ENCODE data around the gene DCTN4. TPM values are rescaled to one million over a fixed set of nuclear protein-coding genes. Genes with fewer than 3 reads are reported as not detected.
A peak's percentile ranks its signal among the peaks of the same experiment; 100 is the strongest.

DCTN4 gene
- polyA plus RNA-seq, 3 donors, result 14.6 to 34.4 (median 16.3) TPM

- H3K4me2 ChIP-seq (replicated peaks; ENCODE audit: extremely low read depth, low read length, poor library complexity, severe bottlenecking), result no peak overlapping the region
- no peaks in the 10 kb centered on the region for H3K36me3 ChIP-seq (replicated peaks in 1 of 2; ENCODE audit: control insufficient read depth in 1 of 2, insufficient read depth in 2 of 2, low read length in 2 of 2)
- DNase-seq, result no peak
- no peaks in the 10 kb centered on the region for H3K79me2 ChIP-seq (ENCODE audit: insufficient read depth, low read length)
- WGBS (ENCODE audit: insufficient coverage), result 86% methylated on average over 6 of the region's 10 CpGs
- no peaks in the 10 kb centered on the region for H3K27me3 ChIP-seq (ENCODE audit: control insufficient read depth in 2 of 2, insufficient read depth in 2 of 2, low read length in 2 of 2)
- H3K27me3 Mint-ChIP-seq (ENCODE audit: low read depth in 3 of 3), result peaks cover 2 to 5% (median 4%) of the 10 kb centered on the region in 3 donors
- H4K20me1 ChIP-seq (ENCODE audit: insufficient read depth, low read length), result no peaks in the 10 kb centered on the region
- H3K36me3 Mint-ChIP-seq, result no peaks in the 10 kb centered on the region
- no peak for TF ChIP-seq CTCF (IDR thresholded peaks at IDR 0.05)
- H3K27ac ChIP-seq (ENCODE audit: low read depth in 1 of 2, low read length in 2 of 2), result no peak overlapping the region
- no peak overlapping the region for H2AFZ ChIP-seq (ENCODE audit: insufficient read depth, low read depth, low read length, poor library complexity, severe bottlenecking)
- no peak overlapping the region for H3K4me3 Mint-ChIP-seq
- peaks cover 0 to 2% (median 0%) of the 10 kb centered on the region in 7 donors for H3K9me3 Mint-ChIP-seq
- H3K27ac Mint-ChIP-seq, result peak overlapping the region in 1 of 7 donors; percentile 54
- intact Hi-C loops (cut with micrococcal nuclease), result no loop called here
- H3K4me1 Mint-ChIP-seq, result peaks cover 2% of the 10 kb centered on the region
- peaks cover 2% of the 10 kb centered on the region in 2 donors for H3K4me1 ChIP-seq (ENCODE audit: control insufficient read depth in 1 of 2, insufficient read depth in 2 of 2, low read length in 2 of 2)
- no peaks in the 10 kb centered on the region for H3K9me3 ChIP-seq (replicated peaks in 1 of 2; ENCODE audit: control insufficient read depth in 1 of 2, insufficient read depth in 1 of 2, low read length in 2 of 2)
- H3K4me3 ChIP-seq (replicated peaks in 1 of 3; ENCODE audit: low read depth in 2 of 3, low read length in 3 of 3), result no peak overlapping the region
- H3K9ac ChIP-seq (ENCODE audit: insufficient read depth, low read length, poor library complexity, severe bottlenecking), result no peak overlapping the region
These were observed 96.8 kb downstream of the DCTN4 start for GRCh38 chr5:150661821-150662596.

GRCh38 chr5:150661086-150661485, 97.7 kb downstream of the DCTN4 start, which contains the start of gene MYOZ3:
Gene MYOZ3, plus strand, starts transcription at chr5:150661251. Its CDS starts 1,691 bp downstream, at chr5:150662942.
- H3K9me3 Mint-ChIP-seq, result peaks cover 0 to 2% (median 0%) of the 10 kb centered on the region in 7 donors
- H3K4me3 Mint-ChIP-seq, result no peak within 1 kb of the TSS
- no peaks in the 10 kb centered on the region for H3K36me3 Mint-ChIP-seq
- intact Hi-C loops (cut with micrococcal nuclease), result no loop called here
- Histone ChIP-seq H3K36me3 (replicated peaks in 1 of 2; ENCODE audit: control insufficient read depth in 1 of 2, insufficient read depth in 2 of 2, low read length in 2 of 2) (no peaks in the 10 kb centered on the region), H3K79me2 (ENCODE audit: insufficient read depth, low read length) (no peaks in the 10 kb centered on the region), H3K9ac (ENCODE audit: insufficient read depth, low read length, poor library complexity, severe bottlenecking) (no peak within 1 kb of the TSS), H3K9me3 (replicated peaks in 1 of 2; ENCODE audit: control insufficient read depth in 1 of 2, insufficient read depth in 1 of 2, low read length in 2 of 2) (no peaks in the 10 kb centered on the region), H3K27ac (ENCODE audit: low read depth in 1 of 2, low read length in 2 of 2) (no peak within 1 kb of the TSS), H3K4me2 (replicated peaks; ENCODE audit: extremely low read depth, low read length, poor library complexity, severe bottlenecking) (no peak within 1 kb of the TSS), H3K4me1 (ENCODE audit: control insufficient read depth in 1 of 2, insufficient read depth in 2 of 2, low read length in 2 of 2) (peaks cover 7 to 10% of the 10 kb centered on the region in 2 donors), H2AFZ (ENCODE audit: insufficient read depth, low read depth, low read length, poor library complexity, severe bottlenecking) (no peak within 1 kb of the TSS), H4K20me1 (ENCODE audit: insufficient read depth, low read length) (no peaks in the 10 kb centered on the region), H3K4me3 (replicated peaks in 1 of 3; ENCODE audit: low read depth in 2 of 3, low read length in 3 of 3) (no peak within 1 kb of the TSS), H3K27me3 (ENCODE audit: control insufficient read depth in 2 of 2, insufficient read depth in 2 of 2, low read length in 2 of 2) (peaks cover 0 to 1% of the 10 kb centered on the region in 2 donors)
- peaks cover 2 to 5% (median 4%) of the 10 kb centered on the region in 3 donors for H3K27me3 Mint-ChIP-seq (ENCODE audit: low read depth in 3 of 3)
- no peak for TF ChIP-seq CTCF (IDR thresholded peaks at IDR 0.05)
- WGBS (ENCODE audit: insufficient coverage), result 85% methylated on average over 1 of the region's 7 CpGs
- peaks cover 5% of the 10 kb centered on the region for H3K4me1 Mint-ChIP-seq
- peak within 1 kb of the TSS in 3 of 7 donors; percentile 21 to 72 (median 54) for H3K27ac Mint-ChIP-seq
- no peak for DNase-seq

All from CD14-positive monocyte (primary cell).